MM.1S (cell line): ENCODE data around the gene LARP1B.

Experiments used
- CTCF ChIP-seq: fragments of 300-600 bp; sonication (generic); IDR thresholded peaks from 2 replicates; pipeline ENCODE4 v1.5.1; 2016; ENCODE audit warnings: antibody characterized with exemption, low read length, mixed read lengths
- EZH2 ChIP-seq: fragments of 300-600 bp; sonication (generic); optimal IDR thresholded peaks from 2 replicates; pipeline ENCODE3; 2017; ENCODE audit warnings: low read depth, mild to moderate bottlenecking, antibody characterized with exemption, low read length, mixed read lengths
- EZH2phosphoT487 ChIP-seq: fragments of 300-600 bp; sonication (generic); IDR thresholded peaks from 2 replicates; pipeline ENCODE4 v1.6.1; 2018; ENCODE audit warnings: antibody characterized with exemption, low read length

DNA sequence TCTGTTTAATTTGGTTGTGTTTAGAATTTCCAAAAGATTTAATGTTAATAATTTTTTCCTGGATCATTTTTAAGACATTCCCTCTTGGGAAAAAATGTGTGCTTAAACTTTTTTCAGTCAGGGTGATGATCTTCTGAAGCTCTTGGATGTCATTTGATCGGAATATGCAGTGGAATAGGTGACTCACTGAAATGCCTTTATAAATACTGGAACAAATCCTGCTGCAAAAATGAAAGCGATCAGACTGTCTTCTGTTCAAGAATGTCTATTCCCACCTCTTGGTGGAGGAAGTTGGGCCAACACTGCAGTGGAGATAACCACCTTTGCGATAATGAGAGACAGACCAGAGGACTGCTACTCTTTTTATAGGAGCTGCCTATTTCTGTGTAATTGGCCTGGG, 46.7 kb downstream of the LARP1B start:
- TF ChIP-seq EZH2 (no peak), CTCF (no peak), EZH2phosphoT487 (no peak)
